ENCODE measurements around the gene LIMK2. TPM values are rescaled to one million over a fixed set of nuclear protein-coding genes. Genes with fewer than 3 reads are reported as not detected.

Gene LIMK2
- total RNA-seq, 3 donors from 2014 or later = 6.9 to 146 (median 135) TPM

DNA sequence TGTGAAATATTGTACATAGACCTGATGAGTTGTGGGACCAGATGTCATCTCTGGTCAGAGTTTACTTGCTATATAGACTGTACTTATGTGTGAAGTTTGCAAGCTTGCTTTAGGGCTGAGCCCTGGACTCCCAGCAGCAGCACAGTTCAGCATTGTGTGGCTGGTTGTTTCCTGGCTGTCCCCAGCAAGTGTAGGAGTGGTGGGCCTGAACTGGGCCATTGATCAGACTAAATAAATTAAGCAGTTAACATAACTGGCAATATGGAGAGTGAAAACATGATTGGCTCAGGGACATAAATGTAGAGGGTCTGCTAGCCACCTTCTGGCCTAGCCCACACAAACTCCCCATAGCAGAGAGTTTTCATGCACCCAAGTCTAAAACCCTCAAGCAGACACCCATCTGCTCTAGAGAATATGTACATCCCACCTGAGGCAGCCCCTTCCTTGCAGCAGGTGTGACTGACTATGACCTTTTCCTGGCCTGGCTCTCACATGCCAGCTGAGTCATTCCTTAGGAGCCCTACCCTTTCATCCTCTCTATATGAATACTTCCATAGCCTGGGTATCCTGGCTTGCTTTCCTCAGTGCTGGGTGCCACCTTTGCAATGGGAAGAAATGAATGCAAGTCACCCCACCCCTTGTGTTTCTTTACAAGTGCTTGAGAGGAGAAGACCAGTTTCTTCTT, 67.9 kb downstream of the LIMK2 start:
- H3K36me3 ChIP-seq = peaks cover 8% of the 10 kb centered on the region
- DNase-seq (ENCODE audit: low spot score in 2 of 2) = no peak
- H3K4me1 ChIP-seq = peaks cover 0 to 4% of the 10 kb centered on the region in 2 donors
- TF ChIP-seq POLR2AphosphoS5 (IDR thresholded peaks at IDR 0.05) (no peak), POLR2A (IDR thresholded peaks at IDR 0.05) (no peak)
- TF ChIP-seq, protein P1, sequence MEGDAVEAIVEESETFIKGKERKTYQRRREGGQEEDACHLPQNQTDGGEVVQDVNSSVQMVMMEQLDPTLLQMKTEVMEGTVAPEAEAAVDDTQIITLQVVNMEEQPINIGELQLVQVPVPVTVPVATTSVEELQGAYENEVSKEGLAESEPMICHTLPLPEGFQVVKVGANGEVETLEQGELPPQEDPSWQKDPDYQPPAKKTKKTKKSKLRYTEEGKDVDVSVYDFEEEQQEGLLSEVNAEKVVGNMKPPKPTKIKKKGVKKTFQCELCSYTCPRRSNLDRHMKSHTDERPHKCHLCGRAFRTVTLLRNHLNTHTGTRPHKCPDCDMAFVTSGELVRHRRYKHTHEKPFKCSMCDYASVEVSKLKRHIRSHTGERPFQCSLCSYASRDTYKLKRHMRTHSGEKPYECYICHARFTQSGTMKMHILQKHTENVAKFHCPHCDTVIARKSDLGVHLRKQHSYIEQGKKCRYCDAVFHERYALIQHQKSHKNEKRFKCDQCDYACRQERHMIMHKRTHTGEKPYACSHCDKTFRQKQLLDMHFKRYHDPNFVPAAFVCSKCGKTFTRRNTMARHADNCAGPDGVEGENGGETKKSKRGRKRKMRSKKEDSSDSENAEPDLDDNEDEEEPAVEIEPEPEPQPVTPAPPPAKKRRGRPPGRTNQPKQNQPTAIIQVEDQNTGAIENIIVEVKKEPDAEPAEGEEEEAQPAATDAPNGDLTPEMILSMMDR (IDR thresholded peaks at IDR 0.05) = no peak
- H3K27me3 ChIP-seq = no peaks in the 10 kb centered on the region
- no peak overlapping the region for H3K4me3 ChIP-seq
- intact Hi-C loops (cut with DNase I; ENCODE audit: low total_unique reads) = loop anchor here (10.0 kb wide), 1 partner anchor 65 kb away; the partner anchor contains the start of gene LIMK2
- H3K9me3 ChIP-seq = no peaks in the 10 kb centered on the region
- H3K27ac ChIP-seq = peak overlapping the region; percentile 3 to 46

DNA sequence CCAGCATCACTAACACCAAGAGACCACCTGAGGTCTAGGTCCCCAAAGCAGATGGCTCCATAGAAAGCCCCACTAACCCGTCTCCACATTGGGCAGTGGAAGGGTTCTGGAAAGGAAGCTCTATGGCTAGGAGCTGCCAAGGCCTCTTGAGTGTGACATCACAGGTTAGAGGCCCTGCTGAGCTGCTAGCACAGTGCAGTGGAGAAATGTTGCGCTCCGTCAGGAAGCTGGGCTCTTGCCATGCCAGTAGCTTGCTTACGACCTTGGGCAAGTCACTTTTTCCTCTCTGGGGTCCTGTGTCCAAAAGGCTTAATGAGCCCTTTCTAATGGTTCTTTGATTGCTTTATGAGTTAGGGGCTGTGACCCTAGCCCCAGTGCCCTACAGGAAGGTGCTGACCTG, 69.6 kb downstream of the LIMK2 start:
- no peaks in the 10 kb centered on the region for H3K27me3 ChIP-seq
- H3K36me3 ChIP-seq = peaks cover 8% of the 10 kb centered on the region
- H3K9me3 ChIP-seq = no peaks in the 10 kb centered on the region
- DNase-seq (ENCODE audit: low spot score in 2 of 2) = no peak
- H3K4me1 ChIP-seq = peaks cover 0 to 12% of the 10 kb centered on the region in 2 donors
- no peak overlapping the region for H3K4me3 ChIP-seq
- TF ChIP-seq POLR2AphosphoS5 (IDR thresholded peaks at IDR 0.05) (no peak), POLR2A (IDR thresholded peaks at IDR 0.05) (no peak)
- TF ChIP-seq, protein P1 (IDR thresholded peaks at IDR 0.05) = no peak
- H3K27ac ChIP-seq = peak overlapping the region; percentile 33 to 34
- intact Hi-C loops (cut with DNase I; ENCODE audit: low total_unique reads) = no loop called here

DNA sequence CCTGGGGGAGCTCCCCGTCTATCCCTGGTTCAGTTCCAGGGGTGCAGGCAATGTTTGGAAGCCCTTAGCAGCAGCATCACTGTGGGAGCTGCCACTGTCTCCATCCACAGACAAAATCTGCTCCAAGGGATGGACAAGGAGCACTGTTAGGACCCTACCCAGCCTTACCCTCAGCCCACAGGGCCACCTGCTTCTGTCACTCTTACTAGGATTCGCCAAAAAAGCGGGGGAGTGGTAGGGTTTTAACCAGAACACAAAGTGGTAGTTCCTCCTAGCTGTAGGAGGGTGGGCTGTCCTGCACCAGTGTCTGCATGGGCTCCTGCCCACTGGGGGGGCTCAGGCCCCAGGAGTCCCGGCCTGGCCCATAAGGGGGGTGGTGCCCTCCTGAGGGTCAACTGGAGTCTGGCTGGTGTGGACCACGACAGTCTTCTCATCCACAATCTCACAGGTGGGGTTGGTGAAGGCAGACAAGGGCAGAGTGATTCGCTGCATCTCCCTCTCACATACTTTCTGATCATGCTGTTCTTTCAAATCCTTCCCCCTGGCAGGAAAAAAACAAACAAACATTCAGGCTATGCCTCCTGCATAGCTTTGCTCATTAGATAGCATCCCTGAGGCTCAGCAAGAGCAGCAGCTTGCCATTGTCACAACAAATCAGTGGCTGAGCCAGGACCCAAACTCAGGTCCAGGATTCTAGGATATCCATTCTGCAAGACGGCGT, 70.8 kb downstream of the LIMK2 start:
- Histone ChIP-seq H3K36me3 (peaks cover 8% of the 10 kb centered on the region), H3K4me1 (peaks cover 0 to 12% of the 10 kb centered on the region in 2 donors), H3K27me3 (no peaks in the 10 kb centered on the region), H3K4me3 (no peak overlapping the region), H3K9me3 (no peaks in the 10 kb centered on the region), H3K27ac (peak overlapping the region; percentile 26 to 33)
- TF ChIP-seq POLR2A (IDR thresholded peaks at IDR 0.05) = no peak
- no peak for TF ChIP-seq POLR2AphosphoS5 (IDR thresholded peaks at IDR 0.05)
- TF ChIP-seq, protein P1 (IDR thresholded peaks at IDR 0.05) = no peak
- no peak for DNase-seq (ENCODE audit: low spot score in 2 of 2)
- intact Hi-C loops (cut with DNase I; ENCODE audit: low total_unique reads) = no loop called here

DNA sequence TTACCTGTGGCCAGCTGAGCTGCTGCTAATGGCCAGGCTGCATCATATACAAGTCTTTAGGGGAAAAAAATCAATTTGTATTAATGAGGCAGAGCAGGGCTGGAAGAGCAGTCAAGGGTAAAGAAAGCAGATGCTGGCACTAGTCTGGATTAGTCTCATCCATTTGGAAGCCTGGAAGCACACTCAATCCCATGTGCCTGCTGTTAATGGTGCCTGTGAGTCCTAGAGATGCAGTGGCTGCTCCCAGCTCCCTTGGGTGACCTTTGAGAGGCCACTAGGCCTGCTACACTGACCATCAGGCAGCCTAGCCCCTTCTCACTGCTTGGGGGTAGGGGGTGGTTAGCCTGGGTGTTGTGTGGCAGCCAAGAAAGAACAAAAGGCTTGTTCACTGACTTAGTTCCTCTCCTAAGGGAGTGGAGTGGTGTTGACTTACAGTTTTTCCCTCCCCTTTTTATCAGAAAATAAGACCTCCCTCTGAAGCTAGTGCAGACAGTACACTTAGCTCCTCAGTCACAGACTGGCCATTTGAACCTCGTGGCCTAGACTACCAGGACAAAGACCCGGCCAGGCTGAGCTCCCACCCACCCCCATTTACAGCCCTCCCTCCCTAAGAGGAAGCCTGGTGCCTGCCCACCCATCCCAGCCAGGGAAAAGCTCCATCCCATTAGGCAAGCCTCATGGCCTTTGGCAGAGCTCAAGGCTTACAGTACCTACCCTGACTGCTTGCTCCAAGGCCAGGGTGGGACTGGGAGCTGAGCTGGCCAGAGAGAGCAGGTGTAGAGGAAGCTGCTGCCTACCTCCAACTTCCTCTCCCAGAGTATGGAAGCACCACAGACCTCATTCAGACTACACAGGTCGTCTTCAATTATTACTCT, 72.4 kb downstream of the LIMK2 start:
- intact Hi-C loops (cut with DNase I; ENCODE audit: low total_unique reads) = no loop called here
- H3K9me3 ChIP-seq = no peaks in the 10 kb centered on the region
- H3K27me3 ChIP-seq = no peaks in the 10 kb centered on the region
- TF ChIP-seq POLR2AphosphoS5 (IDR thresholded peaks at IDR 0.05) = no peak
- TF ChIP-seq, protein P1 (IDR thresholded peaks at IDR 0.05) = no peak
- no peak for TF ChIP-seq POLR2A (IDR thresholded peaks at IDR 0.05)
- H3K4me1 ChIP-seq = peaks cover under 1 to 24% of the 10 kb centered on the region in 2 donors
- DNase-seq (ENCODE audit: low spot score in 2 of 2) = no peak
- peaks cover 8% of the 10 kb centered on the region for H3K36me3 ChIP-seq
- peak overlapping the region; percentile 72 to 90 for H3K27ac ChIP-seq
- H3K4me3 ChIP-seq = no peak overlapping the region

Measured in breast epithelium (tissue), 4 donors.